KOPT-K1 (cell line): Measurements from ENCODE around the gene NAALADL2.

ENCODE experiments used
- H3K27ac ChIP-seq: fragments of 200-600 bp; sonication (generic); 2 replicates; pipeline ENCODE4 v1.5.1; 2016; ENCODE audit warnings: antibody characterized with exemption, mild to moderate bottlenecking, low read depth, low read length; ENCODE audit not compliant: poor library complexity, severe bottlenecking
- H3K36me3 ChIP-seq: fragments of 200-600 bp; sonication (generic); 2 replicates; pipeline ENCODE4 v1.5.1; 2017; ENCODE audit warnings: antibody characterized with exemption, mild to moderate bottlenecking, low read length, moderate library complexity; ENCODE audit not compliant: insufficient read depth
- H3K9me3 ChIP-seq: fragments of 200-600 bp; sonication (generic); 2 replicates; pipeline ENCODE4 v1.5.1; 2017; ENCODE audit warnings: antibody characterized with exemption, low read length, mild to moderate bottlenecking; ENCODE audit not compliant: insufficient read depth, poor library complexity, severe bottlenecking

The NAALADL2 gene

DNA sequence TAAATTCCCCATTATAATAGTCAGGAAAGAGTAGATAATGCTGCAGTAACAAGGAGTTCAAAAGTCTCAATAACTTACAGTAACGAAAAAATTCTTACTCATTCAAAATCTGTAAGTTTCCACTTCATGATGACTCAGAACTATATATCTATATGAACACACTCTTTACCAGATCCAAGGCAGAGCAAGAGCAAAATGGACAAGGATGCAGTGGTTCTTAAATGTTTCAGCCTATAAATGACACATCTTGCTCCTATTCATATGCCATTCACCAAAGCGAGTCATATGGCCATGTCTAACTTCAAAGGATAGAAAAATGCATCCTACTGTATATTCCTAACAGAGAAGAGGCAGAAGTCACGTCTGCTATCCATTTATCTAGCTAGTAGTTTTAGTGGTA lies 787.7 kb downstream of the NAALADL2 start:
- no peaks in the 10 kb centered on the region for H3K9me3 ChIP-seq
- no peak overlapping the region for H3K27ac ChIP-seq
- H3K36me3 ChIP-seq, result no peaks in the 10 kb centered on the region

DNA sequence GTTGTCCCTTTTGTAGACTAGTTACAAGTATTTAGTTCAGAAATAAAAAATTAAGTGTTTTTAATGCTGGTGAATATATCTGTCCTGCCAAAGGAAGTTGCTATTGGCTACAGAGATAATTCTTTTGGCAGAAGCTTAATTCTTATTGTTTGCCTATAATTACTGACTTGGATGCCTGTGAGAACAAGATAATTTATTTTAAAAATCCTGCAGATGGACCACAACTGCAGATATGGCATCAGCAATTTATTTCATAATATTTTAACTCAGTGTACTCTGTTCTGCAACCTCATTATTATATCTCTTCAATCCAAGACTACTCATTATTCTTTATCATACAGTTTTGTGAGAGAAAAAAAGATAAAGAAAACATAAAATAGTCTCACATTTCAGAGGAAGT lies 789.8 kb downstream of the NAALADL2 start:
- H3K36me3 ChIP-seq, result no peaks in the 10 kb centered on the region

DNA sequence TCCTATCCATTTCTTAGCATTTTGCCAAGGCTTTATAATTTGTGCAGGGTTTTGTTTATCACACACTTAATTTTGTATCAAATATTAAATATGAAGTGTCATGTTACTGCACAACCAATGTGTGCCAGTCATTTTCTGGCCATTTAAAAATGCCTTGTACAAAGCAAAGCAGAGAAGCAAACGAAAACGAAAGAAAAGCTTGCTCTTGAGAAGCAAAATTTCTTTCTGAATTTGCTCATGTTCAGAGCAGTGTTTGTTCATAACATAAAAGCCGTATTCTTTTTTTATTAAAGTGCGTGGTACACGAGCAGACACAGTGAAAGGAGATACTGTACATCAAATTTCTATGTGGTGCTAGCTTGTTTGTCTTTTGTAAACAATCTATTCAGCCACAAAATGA lies 792.6 kb downstream of the NAALADL2 start:
- no peak overlapping the region for H3K27ac ChIP-seq
- no peaks in the 10 kb centered on the region for H3K36me3 ChIP-seq

More for the DNA sequence above, 789.8 kb downstream of the NAALADL2 start:
- H3K9me3 ChIP-seq, result no peaks in the 10 kb centered on the region
- H3K27ac ChIP-seq, result no peak overlapping the region

DNA sequence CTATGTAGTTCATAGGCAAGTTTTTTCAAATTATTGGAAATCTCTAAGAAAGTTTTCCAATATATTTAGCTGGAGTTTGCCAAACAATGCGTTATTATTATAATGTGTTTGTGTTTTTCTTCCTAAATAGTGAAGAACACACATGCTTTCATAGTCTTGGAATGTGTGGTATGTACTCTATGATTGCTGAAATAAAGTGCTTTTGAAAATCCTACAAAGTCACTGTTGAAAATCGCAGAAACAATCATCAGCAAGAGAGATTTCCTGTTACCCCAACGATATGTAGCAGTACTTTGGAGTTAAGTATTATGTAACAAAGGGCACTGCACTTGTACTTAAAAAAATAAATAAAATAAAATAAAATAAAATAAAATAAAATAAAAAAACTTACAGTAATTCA lies 796.2 kb downstream of the NAALADL2 start:
- Histone ChIP-seq H3K9me3 (no peaks in the 10 kb centered on the region), H3K36me3 (no peaks in the 10 kb centered on the region), H3K27ac (no peak overlapping the region)

More for the DNA sequence above, 792.6 kb downstream of the NAALADL2 start:
- H3K9me3 ChIP-seq, result no peaks in the 10 kb centered on the region

DNA sequence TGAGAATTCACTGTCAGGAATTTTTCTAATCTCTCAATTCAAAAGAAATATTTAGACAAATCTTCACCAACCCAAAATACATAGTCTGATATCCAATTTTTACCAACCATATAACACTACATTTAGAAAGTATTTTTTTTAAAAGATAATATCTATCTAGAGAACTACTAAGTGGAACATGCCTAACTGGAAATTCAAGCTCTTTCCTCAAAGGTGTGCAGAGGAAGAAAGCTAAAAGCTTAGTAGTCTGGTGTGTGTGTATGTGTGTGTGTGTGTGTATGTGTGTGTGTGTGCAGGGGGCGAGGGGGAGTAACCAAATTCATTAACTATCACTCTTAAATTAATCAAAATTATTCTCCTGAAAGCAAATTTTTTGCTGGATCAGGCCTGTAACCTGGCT lies 797.3 kb downstream of the NAALADL2 start:
- Histone ChIP-seq H3K27ac (no peak overlapping the region), H3K9me3 (no peaks in the 10 kb centered on the region), H3K36me3 (no peaks in the 10 kb centered on the region)

DNA sequence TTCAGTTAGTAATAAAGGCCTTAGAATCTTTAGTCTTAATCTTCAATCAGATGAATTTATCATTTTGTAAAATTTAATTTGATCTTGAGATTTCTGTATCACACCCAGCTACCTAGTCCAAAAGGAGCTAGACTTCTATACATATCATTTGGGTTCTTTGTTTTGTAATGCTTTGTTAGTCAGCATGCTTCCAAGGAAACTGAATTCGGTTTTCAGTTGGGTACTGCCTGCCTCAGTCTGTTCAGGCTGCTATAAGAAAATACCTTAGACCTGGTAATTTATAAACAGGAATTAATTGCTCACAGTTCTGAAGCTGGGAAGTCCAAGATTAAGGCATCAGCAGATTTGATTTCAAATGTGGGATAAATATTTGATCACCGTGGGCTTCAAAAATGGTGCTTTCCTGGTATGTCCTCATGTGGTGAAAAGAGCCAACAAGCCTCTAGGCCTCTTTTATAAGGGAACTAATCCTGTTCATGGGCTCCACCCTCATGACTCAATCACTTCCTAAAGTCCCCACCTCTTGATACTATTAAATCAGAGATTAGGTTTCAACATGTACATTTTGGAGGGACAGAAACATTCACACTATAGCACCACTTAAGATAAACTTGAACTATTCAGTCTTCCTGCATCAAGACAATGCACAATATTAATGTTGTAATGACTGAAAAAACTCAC lies 800.7 kb downstream of the NAALADL2 start:
- Histone ChIP-seq H3K36me3 (no peaks in the 10 kb centered on the region), H3K9me3 (no peaks in the 10 kb centered on the region), H3K27ac (no peak overlapping the region)

DNA sequence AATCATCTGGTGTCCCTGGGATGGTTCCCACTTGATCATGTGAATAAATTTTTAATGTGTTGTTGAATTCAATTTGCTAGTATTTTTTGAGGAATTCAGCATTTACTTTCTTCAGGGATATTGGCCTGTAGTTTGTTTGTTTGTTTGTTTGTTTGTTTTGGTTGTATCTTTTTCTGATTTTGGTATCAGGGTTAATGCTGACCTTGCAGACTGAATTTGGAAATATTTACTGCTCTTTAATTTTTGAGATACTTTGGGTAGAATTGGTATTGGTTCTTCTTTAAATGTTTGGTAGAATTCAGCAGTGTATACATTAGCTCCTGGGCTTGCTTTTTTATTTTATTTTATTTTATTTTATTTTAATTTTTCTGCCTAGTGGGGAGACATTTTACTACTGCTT lies 803.7 kb downstream of the NAALADL2 start:
- H3K36me3 ChIP-seq, result no peaks in the 10 kb centered on the region

DNA sequence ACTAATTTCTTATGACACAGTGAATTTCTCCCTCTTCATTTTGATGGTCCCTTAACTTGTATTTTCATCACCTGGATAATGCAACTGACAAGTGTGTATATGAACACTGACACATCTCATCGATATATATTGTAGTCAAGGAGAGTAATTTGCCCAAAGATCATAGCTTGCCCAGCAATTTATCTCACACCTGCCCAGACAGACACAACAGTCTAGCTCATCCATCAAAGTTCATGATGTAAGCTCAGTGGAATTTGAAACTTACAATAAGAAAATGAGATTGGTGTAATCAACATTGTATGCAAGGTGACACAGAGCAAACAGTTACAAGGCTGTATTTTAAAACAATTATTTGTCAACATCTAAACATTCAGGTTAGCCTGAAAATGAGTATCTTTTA lies 805.8 kb downstream of the NAALADL2 start:
- H3K27ac ChIP-seq, result no peak overlapping the region
- H3K36me3 ChIP-seq, result no peaks in the 10 kb centered on the region
- H3K9me3 ChIP-seq, result no peaks in the 10 kb centered on the region

More for the DNA sequence above, 803.7 kb downstream of the NAALADL2 start:
- no peak overlapping the region for H3K27ac ChIP-seq
- no peaks in the 10 kb centered on the region for H3K9me3 ChIP-seq

DNA sequence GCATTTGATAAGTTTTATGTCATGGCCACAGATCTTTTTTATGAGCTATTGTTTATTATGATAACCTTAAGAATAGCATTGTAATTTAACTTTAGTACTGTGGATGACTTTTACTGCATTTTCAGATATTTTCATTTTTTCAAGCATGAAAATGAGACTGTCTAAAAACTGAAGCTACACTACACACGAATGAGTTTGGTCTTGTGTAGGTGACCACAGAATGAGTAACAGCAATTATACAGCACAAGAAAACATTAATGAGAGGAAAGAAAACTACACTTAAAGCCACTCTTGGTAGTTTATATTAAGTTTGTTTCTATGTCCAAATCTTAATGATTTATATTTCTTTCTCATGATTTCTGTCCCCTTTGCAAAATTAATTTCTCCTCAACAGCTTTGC lies 809.2 kb downstream of the NAALADL2 start:
- Histone ChIP-seq H3K9me3 (no peaks in the 10 kb centered on the region), H3K27ac (no peak overlapping the region), H3K36me3 (no peaks in the 10 kb centered on the region)

DNA sequence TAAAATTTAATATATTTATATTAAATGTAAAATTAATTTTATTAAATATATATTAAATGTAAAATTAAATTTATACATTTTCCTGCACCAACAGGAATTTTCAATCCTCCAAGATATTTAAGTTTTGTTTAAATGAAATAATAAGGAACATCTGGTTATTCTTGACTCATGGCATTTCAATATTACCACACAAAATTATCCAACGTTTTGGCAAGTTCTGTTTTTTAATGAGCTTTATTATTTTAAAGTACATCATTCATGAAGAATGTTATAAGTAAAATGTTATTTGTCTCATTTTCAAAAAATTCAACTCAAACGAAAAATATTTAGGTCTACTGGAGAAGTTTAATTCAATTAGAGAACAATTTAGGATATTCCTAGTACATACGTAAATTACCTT lies 811.4 kb downstream of the NAALADL2 start:
- no peaks in the 10 kb centered on the region for H3K36me3 ChIP-seq
- H3K9me3 ChIP-seq, result no peaks in the 10 kb centered on the region
- no peak overlapping the region for H3K27ac ChIP-seq

DNA sequence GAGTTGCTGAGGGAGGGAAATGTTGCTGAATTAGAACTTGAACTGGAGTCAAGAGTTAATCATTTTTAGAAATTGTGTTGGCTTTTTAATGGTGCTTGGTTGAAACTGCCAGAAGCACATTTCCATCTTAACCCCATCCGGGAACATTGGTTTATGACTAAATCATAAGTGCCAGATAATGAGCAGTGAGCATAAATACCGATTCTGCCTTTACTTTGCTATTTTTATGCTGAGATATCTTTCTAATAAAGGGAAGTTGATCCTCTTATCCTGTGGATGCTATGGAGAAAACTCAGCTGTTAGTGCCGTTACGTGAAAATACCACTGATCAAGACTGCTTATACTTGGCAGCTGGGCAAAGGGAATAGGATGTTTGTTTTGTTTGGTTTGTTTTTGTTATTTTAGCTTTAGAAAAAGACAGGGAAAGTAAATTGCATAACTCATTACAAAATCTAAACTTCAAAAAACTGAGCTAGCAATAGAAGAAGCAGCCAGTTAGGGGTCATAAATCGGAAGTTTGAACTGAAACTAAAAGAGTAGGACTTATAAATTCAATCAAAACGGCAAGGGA lies 813.1 kb downstream of the NAALADL2 start:
- Histone ChIP-seq H3K27ac (no peak overlapping the region), H3K36me3 (no peaks in the 10 kb centered on the region), H3K9me3 (no peaks in the 10 kb centered on the region)

DNA sequence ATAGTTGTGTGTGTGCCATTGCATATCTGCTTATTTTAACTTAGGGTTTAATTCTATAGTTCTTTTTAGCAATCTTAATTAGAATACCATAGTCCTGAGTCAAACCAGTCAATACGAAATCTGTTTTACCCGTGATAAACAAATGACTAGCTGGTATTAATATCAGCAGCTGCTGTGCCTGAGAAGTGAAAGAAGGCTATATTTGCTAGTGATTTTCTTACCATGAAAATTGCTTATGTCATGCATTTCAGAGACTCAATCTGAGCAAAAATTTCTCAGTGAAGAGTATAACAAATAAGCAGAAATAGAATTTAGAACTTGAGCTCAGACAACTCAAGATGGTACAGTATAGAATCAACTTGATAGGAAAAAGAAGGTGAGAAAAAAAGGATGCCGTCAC lies 820.4 kb downstream of the NAALADL2 start:
- Histone ChIP-seq H3K36me3 (no peaks in the 10 kb centered on the region), H3K27ac (no peak overlapping the region), H3K9me3 (no peaks in the 10 kb centered on the region)

DNA sequence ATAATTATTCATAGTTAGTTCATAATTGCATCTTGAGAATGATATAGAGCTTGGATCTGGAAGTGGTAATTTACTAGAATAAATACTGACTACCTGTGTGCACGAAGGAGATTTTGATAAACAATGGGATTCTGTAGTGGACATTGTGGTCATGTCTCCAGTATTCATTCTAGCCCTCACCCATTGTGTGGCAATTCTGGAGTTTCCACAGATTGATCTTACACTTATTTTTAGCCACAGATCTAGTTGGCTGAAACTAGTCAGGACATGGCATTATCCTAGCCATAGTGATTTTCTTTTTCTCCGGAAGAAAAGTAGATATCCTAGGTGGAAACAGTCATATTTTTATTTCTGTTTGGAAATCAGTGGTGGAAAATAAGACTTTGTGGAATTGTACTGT lies 833.1 kb downstream of the NAALADL2 start:
- H3K27ac ChIP-seq, result no peak overlapping the region

DNA sequence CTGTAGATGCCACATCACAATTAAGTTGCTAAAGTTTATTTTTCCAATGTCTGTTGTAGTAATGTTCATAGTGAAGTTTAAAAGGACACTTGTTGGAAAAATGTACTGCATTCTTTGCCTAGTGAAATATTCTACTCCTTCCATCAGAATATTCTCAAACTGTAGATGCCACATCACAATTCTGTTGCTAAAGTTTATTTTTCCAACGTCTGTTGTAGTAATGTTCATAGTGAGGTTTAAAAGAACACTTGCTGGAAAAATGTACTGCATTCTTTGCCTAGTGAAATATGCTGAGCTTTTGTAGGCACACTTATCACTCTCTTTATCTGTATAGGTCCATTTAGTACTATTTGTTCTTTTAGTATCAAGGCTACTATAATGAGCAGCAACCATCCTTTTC lies 836.1 kb downstream of the NAALADL2 start:
- Histone ChIP-seq H3K9me3 (no peaks in the 10 kb centered on the region), H3K36me3 (no peaks in the 10 kb centered on the region), H3K27ac (no peak overlapping the region)

More for the DNA sequence above, 833.1 kb downstream of the NAALADL2 start:
- Histone ChIP-seq H3K9me3 (no peaks in the 10 kb centered on the region), H3K36me3 (no peaks in the 10 kb centered on the region)

DNA sequence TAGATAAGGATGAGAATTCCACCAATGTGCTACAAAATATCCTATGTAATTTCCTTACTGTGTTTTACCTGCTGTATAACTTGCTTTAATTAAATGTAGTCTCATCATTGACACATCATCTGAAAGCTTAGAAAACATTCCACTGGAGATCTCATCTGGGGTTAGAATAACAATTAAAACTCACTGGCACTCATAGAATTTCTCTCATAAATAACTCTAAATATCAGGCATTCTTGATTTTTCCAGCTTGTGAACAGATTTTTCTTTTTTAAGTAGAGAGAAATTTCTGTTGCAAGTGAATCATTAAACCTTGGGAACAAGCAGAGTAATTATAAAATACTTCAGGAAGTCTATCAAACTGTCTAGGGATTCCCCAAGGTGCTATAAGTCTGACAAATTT lies 843.8 kb downstream of the NAALADL2 start:
- Histone ChIP-seq H3K9me3 (no peaks in the 10 kb centered on the region), H3K27ac (no peak overlapping the region), H3K36me3 (no peaks in the 10 kb centered on the region)

DNA sequence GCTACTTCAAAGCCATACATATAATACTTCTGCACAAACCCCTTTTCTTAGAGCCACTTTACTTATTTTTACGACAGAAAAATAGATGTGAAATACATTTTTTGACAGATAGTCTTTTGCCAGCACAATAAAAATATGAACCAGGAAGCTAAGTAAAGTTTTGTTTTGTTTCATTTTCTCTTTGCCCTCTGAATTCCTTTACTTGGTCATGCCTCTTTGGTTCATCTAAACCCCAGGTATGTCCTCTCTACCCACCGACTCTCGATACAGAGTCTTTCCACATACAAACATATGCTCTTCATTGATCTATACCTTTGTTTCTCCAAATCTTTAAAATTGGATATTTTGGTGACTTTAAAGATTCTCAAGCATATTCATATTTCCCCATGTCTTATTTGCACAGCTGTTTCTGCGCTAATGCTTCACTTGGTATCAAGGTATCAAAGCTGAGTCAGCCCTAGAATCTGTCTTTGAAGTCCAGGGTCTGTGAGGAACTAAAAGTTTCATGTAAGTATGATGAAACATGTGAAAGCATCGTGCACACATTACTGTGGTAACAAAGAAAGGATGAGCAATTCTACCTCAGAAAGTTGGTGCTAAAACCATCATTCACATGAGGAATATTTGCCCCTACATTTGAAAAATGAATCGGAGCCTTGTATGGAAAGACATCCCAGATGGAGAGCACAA lies 845.4 kb downstream of the NAALADL2 start:
- Histone ChIP-seq H3K27ac (no peak overlapping the region), H3K36me3 (no peaks in the 10 kb centered on the region), H3K9me3 (no peaks in the 10 kb centered on the region)
